GM18507 (cell line): Measurements from ENCODE around the gene LTO1.

Experiments used
- DNase-seq: peaks from one replicate; pipeline ENCODE4 v3.0.0; 2011; ENCODE audit warnings: low read depth; ENCODE audit not compliant: insufficient read length; ENCODE audit errors: extremely low spot score
- FAIRE-seq: peaks from 2 replicates; lab custom pipeline; 2011; peaks lifted over from hg19 to GRCh38; lab: Jason Lieb, UNC

LTO1 gene

GRCh38 chr11:69617682-69618081 is 57.5 kb downstream of the LTO1 start:
- no peak for FAIRE-seq
- DNase-seq, result no peak

GRCh38 chr11:69617220-69617619 is 57.9 kb downstream of the LTO1 start:
- FAIRE-seq (no peak), DNase-seq (no peak)
